Stimulated activated CD4-positive, alpha-beta T cell treated with anti-CD3 and anti-CD28 coated beads, TNF-alpha, amount 100 ng/mL, for 1 hour (primary cell): ENCODE measurements around the gene CAPN9.
"Not testable (repeated sequence)": the region's sequence is repeated elsewhere in the genome, so short reads cannot be mapped to it uniquely, and the experiment has no call there.

ENCODE experiments used
- DNase-seq, 3 donors: peaks; one replicate each; pipeline ENCODE4 v3.0.0-alpha.2; 2020; ENCODE audit warnings: low read depth in 3 of 3, low spot score in 1 of 3

The CAPN9 gene

DNA sequence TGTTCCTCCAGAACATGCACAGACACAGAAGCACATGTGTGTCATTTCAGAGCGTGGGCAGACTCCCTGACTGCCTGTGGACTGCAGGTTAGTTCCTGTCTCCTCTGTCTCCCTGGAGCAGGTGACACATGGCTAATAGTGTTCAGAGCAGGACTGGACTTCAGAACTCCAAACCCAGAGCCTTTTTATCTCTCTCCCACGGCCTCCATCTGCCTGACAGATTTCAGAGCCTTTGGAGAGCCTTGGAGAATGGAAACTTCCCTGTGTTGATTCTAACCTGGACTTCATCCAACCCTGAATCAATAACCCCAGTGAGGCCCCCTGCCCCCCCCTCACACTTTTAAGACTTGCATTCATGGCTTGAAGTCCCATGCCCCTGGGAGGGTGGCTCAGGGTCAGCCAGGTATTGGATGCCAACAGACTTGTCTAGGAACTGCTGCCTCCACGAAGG, 76.8 kb downstream of the CAPN9 start:
- no peak for DNase-seq

DNA sequence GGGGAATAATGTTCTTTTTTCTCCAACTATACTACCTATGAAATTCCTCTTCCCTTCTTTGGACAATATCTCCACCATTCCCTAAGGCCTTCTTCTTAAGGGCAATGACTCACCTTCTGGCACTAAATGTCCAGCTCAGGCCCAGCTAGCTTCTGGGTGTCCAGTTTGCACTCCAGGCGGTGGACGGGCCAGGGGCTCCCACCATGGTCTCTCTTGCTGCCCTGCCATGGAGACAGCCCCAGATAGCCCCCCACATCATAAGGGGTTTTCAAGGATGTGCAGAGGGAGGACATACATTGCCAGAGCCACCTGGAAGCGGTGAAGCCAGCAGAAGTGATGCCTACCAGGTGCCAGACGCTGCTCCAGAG, 77.3 kb downstream of the CAPN9 start:
- DNase-seq = no peak

DNA sequence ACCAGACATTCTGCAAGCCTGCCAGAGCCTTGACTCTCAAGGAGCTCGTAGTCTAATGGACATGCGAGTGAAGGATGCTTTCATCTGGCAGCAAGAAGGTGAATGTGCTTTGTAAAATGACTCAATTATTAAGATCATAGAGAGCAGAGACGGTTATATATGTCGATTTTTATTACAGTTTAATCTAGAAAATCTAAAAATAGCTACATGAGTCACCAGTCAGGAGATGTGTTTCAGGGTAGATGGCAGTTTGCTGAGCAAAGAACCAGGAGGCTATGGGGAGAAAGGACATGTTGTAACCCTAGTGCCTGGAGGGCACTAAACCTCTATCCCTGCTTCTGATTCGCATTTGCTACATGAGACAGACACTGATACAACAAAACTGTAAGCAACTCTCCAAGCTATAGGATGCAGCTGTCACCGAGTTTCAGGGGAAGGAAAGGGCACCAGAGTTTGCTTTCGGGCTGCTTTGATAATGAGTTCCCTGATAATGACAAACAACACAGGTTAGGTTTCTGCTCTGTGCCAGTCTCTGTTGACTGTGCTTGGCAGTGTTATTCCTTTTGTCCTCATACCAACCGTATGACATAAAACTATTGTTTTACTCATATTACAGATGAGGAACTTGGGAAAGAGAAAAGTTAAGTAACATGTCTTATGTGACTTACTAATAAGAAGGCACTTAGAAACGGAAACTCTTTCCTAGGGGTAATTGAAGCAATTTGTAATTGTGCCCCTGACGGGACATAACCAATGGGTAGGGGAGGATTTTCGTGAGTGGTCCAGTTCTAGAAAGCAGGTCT, 77.9 kb downstream of the CAPN9 start:
- no peak for DNase-seq

DNA sequence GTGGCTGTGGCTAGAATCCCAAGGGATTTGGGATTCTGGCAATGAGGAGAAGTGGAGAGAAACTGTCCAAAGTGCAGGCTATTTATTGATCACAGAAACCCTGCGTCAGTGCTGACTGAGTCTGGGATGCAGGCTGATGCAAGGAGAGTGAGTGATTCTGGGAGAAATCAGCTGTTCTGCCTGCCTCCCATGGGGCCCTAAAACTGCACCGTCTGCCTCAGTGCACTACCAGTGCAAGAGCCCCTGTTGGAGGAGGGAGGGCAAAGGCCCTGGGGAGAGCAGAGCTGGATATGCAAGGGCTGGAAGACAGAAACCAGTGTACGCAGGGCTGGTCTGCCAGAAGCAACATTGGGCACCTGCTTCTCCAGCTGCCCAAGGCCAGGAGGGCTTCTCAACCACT, 78.6 kb downstream of the CAPN9 start:
- no peak for DNase-seq

DNA sequence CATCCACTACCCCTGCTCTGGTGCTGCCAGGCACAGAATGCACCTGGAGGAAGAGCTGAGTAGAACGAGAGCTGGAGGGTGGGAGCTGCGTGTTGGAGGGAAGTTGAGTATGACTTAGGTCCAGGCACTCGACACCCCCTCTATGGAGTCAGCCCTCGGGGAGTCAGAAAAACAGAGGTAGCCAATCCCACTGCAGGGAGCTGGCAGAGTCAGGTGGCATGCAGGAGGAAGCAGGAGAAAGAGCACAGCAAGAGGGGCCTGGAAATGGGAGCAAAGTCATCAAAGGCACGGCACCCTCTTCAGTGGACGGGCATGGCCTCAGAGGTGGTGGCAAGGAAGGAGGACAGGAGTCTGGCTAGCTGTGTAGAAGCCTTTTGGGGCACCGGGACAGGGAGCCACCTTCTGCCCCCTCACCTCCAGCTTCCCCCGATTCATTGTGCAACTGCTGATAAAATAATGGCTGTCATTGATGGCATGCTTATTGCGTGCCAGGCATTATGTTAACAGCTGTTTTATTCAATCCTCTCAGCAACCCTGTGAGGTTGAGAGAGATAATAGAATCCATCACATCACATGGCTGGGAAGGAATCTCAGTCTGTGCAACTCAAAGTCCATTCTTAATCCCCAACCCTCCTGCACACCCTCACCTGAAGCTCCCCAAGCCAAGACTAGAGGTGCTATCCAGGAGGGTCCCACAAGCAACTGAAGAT, 79.1 kb downstream of the CAPN9 start:
- no peak for DNase-seq

DNA sequence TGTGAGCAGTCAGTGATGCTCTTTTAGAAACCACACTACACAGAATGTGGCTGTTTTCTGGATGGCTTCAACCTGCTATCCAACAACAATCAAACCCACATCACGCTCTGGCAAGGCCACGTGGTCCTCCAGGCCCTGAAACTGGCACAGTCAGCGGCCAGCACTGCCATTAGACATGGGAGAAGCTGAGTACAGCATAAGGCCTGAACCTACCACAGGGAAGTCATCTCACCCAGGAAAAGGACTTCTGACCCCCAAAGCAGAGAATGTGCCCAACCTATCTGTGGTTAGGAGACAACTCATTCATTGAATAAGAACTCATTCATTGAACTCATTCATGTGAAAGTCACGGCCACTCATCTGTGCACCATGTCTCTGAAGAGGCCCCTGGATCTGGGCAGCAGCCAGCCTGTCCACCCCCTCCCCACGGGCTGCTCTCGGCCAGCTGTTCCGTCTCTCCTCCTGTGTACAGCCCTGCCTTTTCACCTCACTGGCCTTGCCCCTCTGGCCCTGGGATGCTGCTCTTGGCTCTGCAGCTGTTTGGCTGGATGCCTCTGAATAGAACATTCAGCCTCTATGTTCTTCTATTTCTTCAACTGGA, 80.0 kb downstream of the CAPN9 start:
- no peak for DNase-seq

DNA sequence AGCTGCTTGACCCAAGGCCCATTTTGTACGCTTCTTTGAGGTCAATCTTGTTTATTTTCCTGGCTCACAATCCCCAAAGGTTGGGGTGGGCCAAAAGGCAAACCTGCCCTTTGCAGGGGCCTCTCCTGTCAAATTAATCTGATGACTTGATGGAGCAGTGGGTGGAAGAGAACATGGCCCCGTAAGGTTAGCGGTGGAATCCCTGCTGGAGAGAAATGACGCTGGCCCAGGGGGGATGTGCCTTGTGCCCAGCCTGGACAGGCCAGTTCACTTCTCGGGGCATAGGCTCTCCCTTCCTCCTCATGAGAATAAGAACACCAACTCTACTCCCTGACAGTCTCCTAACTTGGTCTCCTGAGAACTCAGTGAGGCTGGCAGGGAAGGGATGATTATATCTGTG, 80.6 kb downstream of the CAPN9 start:
- DNase-seq = no peak

DNA sequence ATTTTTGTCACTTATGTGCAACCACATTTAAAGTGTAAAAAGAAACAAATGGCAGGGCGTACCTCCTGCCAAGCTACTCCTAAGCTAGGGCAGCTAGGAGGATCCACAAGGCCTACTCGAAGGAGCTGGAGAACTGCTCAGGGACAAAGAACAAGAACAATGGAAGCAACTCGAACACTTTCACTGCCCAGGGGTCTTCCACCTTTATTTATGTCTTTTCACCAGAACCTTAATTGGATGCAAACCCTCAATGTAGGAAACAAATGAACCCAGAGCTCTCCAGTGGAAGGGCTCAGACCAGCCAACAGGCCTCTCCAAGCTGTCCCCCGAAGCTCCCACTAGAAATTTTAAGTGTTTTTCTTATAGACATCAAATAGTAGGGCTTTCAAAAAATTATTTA, 81.2 kb downstream of the CAPN9 start:
- no peak for DNase-seq

DNA sequence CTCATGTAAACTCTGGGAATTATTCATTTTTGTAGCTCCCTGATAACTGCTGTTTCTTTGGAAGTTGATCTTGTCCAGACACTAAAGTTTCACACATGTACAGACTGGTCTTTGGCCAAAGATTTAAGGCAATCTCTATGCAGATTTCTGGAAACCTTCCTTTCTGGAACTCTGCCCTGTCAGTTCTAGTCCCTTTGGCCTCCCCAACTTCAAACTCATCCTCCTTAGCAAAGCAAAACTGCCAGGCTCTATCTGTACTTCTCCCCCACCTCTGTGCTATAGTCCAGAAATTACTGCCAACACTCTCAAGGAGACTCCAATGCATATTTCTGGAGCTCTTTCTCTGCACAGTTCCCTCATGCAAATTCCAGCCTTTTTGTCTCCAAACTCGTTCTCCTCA, 84.6 kb downstream of the CAPN9 start:
- no peak for DNase-seq

DNA sequence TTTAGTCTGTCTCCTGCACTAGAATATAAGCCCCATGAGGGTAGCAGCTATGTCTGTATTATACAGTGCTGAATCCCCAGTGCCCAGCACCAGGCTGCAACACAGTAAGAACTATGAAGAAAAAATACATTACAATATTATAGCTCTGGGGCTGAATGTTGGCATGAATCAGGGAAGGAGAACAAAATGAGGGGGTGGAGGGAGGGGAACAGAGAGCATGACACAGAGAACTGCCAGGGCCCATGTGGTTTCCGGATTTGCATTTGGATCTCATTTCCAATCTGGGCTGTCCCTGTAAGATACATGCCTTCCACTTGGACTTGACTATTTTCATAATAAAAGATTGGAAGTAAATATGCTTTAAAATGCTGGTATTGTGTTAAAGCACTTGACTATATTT, 85.3 kb downstream of the CAPN9 start:
- DNase-seq = no peak

DNA sequence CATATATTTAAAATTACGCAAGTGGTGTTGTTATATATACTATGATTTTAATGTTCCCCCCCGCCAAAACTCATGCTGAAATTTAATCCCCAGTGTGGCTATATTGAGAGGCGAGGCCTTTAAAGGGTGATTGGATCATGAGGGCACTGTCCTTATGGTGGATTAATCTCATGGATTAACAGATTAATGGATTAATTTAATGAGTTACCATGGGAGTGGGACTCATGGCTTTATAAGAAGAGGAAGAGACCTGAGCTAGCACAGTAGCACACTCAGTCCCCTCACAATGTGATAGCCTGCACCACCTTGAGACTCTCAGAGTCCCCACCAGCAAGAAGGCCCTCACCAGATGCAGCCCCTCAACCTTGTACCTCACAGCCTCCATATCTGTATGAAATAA, 86.3 kb downstream of the CAPN9 start:
- DNase-seq = no peak

DNA sequence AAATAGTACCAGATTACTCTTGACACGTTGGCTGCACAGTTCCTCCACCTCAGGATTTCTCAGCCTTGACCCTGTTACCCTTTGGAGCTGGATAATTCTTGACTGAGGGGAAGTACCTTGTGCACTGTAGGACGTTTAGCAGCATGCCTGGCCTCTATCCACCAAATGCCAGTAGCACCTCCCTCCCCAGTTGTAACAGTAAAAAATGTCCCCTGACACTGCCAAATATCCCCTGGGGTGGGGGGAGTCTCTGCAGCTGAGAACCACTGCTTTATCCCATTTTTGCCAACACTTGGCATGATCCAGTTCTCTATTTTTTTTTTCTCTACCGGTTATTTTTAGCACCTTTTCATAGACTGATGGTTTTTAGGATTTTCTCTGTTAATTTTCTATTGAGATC, 87.1 kb downstream of the CAPN9 start:
- DNase-seq = no peak

DNA sequence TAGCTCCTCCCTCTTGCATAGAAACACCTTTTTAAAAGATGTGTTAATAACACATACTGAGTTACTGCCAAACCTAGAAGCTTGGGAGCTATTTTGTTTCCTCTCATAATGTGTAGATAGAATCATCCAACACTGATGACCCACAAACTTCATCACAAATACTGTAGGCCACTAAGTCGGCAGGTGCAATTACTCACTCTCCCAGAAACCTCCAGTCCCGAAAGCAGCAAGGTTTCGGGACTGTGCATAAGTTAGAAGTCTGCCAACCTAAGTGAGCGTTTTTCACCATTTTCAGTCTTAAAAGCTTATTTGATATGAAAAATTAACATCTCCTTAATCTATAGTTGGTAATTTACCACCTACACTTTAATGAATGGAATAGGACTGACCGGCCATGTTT, 89.2 kb downstream of the CAPN9 start:
- DNase-seq = no peak

DNA sequence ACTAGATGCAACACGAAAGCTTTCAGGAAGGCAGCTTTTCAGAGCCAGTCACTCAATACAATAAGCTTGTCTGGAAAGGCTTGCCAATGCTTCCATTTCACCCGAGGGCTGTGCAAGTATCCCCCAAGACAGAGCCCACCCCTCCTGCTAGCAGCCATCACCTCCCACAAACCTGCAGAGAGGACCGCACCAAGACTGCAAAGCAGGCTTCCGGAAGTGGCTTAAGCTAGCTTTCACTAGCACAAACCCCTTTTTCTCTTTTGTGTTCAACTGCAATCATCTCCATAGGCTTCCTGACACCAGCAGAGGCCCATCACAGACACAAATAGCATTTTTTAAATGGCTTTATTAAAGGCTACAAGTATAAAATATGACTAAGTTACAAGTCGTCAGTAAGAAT, 89.6 kb downstream of the CAPN9 start:
- DNase-seq = no peak

DNA sequence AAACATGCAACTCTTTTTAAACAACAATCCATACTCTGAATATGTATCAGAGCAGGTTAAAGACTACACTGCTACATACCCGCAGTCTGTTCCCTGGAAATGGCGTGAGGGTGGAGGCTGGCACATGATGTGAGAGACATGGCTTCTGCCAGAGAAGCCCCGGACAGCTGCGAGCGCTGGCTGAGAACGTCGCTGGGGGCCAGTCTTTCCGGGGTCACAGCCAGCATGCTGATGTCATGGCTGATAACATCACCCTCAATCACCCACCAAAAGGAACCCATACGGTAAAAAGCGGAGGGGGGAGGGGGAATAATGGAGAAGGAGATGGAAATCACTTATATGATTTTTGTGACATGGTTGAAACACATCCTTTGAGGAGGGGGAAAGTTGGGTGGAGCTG, 92.0 kb downstream of the CAPN9 start:
- no peak for DNase-seq

DNA sequence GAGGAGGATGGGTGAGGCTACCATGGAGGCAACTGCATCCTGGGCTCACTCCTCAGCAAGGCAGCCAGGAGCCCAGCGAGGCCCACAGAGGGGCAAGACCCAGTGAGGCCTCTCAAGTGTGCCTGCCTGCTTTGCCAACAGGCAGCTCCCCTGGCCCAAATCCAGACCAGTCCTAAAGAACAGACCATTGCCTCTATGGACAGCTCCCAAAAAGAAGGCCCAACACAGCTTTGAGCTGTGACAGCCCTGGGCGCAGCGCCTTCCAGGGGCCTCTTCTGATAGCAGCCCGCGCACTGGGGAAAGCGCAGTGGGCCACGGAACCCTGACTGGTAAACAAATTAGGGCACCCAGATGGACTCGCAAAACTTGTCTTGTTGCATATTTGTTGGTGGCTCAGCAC, 95.6 kb downstream of the CAPN9 start:
- no peak for DNase-seq

DNA sequence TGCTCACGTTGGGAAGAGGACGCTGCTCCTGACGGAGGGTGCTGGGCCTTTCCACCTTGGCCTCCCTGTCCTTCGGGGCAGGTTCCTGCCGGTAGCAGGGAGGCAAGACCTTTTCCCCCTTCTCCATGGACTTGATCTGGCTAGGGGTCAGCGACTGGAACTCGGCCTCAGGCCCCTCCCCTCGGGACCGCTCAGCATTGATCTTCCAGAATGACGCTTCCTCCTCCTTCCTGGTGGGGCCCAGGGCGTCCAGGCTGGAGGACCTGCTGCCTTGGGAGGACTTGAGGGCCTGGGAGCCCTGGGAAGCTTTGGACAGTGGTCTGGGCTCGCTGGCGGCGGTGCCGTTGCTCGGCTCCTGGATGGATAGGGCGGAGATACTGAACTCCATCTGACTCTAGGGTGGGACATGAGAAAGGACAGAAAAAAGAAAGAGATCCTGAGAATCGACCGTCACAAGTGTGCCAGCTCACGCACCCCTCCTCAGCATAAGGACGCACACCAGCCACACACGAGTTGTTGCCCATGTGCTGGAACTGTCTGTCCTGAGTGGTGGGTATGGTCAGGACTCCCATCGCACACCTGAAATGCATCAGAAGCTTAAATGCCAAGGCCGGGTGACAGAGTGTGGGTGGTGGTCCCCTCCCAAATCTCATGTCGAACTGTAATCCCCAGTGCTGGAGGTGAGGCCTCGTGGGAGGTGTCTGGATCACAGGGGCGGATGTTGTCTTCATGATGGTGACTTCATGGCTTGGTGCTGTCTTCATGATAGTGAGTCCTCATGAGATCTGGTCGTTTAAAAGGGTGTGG, 96.5 kb downstream of the CAPN9 start:
- DNase-seq = no peak

DNA sequence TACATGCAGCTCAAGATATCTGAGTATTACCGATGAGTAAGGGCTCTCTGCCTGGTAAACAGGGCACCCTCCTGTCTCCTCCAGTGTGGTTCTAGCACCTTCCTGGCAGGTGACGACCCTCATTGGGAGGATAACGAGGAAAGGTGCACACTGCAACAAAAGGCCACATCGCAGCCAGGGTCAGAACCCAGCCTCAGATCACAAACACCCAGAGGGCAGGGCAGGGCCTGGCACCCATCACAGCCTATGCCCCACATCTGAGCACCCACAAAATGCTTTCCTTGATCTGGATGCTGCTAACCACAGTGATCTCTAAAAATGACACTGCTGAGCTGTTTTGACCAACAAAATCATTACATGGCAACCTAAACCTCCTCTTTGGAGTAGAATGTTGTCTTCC, 97.4 kb downstream of the CAPN9 start:
- DNase-seq = no peak

DNA sequence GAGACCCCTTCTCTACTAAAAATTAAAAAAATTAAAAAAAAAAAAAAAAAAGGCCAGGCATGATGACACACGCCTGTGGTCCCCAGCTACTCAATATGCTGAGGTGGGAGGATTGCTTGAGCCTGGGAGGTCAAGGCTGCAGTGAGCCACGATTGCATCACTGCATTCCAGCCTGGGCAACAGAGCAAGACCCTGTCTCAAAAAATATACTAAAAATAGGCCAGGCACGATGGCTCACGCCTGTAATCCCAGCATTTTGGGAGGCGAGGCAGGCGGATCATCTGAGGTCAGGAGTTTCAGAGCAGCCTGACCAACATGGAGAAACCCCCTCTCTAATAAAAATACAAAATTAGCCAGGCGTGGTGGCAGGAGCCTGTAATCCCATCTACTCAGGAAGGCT, 98.0 kb downstream of the CAPN9 start:
- DNase-seq = not testable (repeated sequence)

DNA sequence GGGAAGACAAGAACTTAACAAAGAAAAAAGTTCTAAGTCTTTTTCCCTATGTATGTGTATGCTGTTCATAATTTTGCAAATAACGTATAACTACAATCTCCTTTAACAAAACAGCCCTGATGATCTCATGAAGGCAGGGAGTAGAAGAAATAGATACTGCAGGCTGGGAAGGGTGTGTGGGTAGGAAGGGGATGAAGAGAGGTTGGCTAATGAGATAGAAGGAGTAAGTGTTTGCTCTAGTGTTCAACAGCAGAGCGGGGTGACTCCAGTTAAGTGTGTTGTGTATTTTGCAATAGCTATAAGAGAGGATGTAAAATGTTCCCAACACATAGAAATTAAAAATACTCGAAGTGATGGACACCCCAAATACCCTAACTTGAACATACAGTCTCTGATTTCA, 101.0 kb downstream of the CAPN9 start:
- DNase-seq = no peak

DNA sequence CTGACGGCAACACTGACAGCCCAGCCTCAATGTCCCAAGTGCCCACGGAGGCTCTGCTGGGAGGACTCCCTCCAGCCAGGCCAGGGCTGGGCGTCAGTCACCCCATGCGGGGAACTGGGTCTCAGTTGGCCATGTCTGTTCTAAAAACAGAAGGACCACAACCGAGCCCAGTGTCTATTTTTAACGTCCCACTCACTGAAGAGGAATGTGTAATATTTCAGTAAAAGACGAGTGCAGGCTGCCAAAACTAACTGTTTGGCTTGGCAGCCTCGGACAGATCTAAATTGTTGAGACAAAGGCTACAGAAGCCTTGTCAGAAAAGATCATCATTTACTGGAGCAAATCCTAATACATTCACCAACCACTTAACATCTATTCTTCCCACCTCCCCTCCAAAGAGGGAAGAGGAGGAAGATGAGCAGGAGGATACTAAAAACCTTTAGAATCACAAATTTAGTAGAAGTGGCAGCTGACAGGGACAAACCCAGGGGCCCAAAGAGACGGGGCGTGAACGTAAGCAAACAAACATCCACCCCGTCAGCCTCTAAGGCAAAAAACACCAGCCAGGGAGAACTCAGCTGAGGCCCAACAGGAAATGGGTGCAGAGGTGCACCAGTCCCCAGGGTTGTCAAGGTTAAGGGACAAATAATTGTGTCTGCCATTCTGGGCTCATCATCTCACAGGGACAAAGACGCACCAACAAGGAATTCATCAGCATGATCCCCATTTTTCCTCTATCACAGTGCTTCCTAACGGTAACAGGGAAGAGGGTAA, 102.5 kb downstream of the CAPN9 start:
- no peak for DNase-seq
